GM04503 (cell line): Measurements from ENCODE around the gene CAMK1.

Experiments used
- DNase-seq: peaks from one replicate; pipeline ENCODE4 v3.0.0-alpha.2; 2012; ENCODE audit warnings: low read depth

Gene CAMK1

DNA sequence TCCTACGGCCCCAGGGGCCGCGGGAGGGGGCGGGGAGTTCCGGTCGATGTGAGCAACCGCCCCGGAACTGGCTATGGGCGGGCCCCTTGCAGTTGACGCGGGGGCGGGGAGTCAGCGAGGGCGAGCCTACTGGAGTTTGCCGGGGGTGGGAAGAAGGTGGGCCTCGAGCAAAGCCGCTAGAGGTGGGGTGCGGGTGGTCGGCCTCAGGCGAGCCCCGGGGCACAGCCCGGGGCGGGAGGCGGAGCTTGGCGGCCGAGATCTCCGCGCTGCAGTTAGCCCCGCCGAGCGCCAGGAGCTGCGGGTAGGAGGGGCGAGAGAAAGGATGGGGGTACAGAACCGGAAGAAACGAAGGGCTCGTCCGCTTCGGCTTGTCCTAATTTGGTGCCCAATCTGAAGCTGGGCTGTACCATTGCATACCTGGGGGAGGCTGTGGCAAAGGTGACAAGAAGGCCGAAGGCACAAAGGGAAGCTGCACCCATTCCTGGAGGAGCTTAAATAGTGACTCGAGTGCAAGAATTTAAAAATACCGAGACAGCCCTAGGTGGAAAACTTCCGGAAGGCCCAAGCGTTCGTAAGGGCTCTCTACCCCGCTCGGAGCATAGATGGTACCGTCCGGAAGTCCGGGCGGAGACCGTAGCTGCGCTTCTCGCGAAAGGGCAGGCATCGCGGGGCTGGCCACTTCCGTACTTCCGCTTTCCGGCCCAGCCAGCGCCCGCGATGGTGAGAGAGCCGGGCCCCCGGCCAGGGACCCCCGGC lies 22.8 kb upstream of the CAMK1 start, which contains the start of the genes ARPC4 and TADA3:
Gene ARPC4, plus strand, starts transcription at position 678 of the 756 bp plus-strand sequence. Its CDS starts 40 bp downstream, at position 718.
Gene TADA3, minus strand, starts transcription at position 69 of the 756 bp plus-strand sequence. CDS start 1,007 bp downstream, outside the sequence.
- DNase-seq = peak; percentile 84

DNA sequence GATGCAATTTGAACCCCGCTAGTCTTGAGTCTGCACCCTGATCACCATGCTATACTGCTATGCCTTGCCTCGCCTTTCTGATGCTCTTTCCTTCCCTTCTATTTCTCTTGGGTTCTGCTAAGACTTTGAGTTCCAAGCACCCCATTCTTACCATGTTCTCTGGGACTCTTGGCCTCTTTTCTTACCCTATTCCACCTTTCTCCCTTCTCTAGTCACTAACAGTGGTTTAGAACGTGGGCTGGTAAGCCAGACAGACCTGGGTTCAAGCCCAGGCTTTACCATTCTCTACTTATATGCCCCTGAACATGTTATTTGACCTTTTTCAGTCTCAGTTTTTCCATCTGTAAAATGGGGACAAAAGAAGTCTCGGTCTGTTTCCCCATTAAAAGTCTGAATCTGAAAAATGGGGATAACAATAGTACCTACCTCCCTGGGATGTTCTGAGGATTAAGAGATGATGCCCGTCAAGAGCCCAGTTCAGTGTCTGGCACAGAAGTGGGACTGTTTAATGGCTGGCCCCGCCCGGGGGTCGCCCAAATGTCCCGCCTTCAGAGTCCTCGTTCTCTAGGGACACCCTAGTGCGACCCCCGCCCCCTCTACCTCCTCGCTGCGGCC lies 22.1 kb upstream of the CAMK1 start:
- no peak for DNase-seq

DNA sequence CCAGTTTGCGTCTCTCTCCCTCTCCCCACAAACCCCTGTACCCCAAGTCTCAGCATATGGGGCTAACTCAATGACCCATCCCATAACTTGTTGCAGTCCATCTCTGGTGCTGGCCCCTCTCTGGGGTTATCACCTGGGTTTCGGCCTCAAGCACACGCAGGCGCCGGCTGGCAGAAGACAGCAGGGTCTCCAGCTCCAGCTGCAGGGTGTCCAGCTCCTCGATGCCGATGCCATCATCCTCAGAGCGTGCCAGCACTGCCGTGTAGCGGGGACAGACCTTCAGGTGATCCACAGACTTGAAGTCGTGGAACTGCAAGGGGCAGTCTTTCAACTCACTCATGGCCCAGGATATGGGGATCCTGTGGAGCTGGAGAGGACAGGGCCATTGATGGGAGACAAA lies 21.4 kb upstream of the CAMK1 start:
- no peak for DNase-seq

DNA sequence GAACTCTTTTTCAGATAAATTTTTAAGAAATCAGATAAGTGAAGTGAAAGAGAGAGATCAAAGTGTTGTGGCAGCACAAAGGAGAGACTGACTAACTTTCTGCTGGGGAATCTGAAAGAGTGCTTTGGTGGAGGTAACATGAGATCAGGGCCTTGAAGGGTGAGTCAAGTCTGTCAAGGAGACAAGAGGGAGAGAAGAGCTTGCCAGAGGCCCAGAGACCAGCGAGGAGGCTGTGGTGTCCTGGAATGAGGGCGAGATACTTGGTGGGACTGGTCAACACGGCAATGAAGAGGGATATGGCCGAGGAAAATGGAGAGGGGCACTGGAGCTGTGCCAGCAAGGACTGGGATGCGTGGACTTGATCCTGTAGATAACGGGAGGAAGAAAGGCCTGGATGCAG lies 18.0 kb upstream of the CAMK1 start:
- DNase-seq = no peak

DNA sequence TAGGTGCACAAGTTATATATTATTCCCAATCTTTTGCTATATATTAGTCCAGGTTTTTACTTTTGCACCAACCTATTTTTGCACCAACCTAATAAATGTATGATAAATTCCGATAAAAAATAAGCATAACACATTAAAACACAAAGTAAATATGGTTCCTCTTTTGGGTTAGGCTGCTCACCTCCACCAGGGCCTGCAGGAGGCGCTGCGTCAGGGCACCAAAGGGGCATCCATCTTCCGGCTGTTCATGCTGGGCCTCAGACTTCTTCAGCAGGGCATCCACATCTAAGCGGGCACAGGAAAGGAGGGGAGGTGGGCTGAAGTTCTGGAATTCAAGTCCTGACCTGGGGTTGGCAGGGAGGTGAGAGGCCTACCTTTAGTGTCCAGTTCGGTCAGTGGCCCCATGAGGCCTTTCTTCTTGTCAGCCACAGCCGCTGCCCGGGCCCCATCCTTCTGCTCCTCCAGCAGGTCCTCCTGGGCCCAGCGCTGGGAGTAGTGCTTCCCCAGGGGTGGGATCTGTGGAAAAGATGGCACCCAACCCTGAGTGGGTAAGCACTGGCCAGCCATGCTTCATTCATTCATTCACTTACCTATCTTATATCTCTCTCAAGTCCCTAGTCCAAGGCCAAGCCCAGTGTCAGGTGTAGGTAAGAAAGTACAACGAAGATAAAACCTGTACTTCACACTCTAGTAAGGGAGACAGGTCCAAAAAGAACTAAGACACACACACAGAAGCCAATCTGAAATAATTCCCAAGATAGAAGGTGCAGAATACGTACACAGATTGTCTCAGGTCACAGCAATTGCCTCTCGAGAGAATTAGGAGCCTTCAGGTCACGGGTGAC lies 17.3 kb upstream of the CAMK1 start:
- no peak for DNase-seq

DNA sequence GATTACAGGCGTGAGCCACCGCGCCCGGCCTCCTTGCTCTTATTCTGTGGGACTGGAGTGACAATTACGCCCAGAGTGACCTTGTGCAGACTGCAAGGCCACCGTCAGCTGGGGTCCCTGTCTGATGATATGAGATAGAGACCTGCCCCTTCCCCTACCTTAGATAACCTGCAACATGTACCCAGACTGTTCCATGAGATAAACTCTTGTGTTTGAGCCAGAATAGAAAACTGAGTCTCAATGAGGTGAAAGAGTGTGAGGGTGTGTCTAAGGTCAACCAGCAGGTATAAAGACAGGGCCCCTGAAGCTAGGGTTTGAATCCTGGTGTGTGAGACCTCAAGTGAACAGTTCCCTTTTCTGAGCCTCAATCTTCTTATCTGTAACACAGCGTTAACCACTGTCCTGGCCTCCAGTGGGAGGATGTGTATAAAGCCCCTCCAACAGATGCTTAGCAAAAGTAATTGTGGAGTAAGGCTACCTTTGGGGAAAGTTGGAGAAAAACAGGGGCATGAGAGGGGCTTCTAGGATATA lies 16.5 kb upstream of the CAMK1 start:
- no peak for DNase-seq

DNA sequence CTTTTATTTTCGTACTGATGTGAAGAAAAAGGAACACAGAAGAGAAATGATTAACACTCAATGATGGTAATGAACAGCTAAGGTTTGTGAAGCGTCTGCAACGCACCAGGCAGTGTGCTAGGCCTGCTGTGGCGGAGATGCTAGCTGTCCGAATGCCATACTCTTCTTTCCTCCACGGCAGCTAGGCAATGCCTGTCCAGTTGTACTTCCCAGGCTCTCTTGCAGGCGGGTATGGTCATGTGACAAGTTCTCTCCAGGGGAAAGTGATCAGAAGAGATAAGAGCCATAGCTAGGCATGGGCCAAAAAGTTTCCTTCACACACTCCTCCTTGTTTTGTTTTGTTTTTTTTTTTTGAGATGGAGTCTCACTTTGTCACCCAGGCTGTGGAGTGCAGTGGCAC lies 15.9 kb upstream of the CAMK1 start:
- no peak for DNase-seq

DNA sequence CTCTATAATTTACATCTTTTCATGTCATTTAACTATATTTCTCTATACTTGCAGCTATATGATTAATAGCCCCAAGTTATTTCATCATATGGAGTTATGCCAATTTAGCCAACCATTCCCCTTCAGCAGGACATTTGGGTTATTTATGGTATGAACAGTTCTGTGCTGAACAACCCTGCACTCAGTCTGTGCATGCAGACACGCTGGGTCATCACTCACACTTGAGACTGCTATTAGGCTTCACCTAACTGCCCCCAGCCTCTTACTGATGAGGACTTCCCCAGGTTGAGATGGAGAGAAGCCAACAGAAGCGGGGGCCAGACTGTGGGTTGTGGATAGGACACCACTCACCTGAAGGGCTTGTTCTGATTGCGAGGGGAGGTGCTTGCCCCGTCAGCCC lies 15.2 kb upstream of the CAMK1 start:
- no peak for DNase-seq

DNA sequence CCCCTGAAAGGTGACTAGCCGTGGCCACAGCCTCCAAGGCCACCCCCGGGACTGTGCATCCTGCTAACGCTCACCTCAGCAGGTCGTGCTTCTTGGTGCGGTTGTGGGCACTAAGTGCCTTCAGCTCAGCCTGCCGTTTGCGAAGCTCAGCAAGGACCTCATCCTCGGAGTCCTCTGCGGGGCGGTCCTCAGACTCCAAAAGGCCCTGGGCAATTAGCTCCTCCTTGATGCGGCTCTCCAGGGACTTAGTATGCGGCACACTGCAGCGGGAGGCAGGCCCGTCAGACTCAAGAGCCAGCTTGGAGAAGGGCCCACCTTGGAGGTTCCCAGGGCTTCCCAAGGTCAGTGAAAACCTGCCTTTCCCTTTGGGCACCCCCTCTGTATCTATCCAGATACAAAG lies 14.2 kb upstream of the CAMK1 start:
- no peak for DNase-seq

DNA sequence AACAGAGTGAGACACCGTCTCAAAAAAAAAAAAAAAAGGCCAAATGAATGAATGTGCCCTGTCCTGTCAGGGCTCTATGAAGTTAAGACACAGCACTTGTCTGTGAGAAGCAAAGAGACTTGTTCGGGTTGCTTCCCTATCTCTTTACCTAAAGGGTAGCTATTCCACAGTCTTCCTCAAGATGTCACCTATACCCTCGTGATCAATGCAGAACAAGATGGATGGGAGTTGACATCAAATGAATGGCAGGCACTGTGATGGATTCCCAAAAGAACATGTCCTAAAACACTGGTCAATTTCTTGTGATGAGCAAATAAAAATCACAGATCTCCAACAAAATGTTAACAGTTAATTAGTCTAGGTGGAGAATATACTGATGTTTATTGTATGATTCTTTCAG lies 13.0 kb upstream of the CAMK1 start:
- DNase-seq = no peak

DNA sequence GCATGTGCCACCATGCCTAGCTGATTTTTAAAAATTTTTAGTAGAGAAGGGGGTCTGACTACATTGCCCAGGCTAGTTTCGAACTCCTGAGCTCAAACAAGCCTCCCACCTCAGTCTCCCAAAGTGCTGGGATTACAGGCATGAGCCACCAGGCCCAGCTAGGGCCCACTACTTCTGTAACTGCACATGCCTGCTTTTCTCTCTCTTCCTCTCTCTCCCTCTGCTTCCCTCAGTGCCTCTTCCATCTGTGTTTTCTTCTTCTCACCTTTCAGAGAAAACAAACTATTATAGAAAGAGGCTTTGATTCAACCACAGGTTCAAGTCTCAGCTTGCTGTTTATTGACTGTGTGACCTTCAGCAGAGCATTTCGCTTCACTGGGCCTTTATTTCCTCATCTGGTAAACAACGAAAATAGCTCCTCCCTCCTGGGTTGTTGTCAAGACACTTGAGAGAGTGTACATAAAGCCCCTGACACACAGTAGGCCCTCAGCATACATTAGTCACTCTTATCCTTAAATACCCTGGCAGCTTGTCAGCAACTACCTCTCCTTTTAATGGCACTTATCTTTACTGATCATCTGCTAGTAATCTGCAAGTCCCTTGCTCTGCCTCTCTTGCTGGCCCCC lies 12.3 kb upstream of the CAMK1 start:
- no peak for DNase-seq

DNA sequence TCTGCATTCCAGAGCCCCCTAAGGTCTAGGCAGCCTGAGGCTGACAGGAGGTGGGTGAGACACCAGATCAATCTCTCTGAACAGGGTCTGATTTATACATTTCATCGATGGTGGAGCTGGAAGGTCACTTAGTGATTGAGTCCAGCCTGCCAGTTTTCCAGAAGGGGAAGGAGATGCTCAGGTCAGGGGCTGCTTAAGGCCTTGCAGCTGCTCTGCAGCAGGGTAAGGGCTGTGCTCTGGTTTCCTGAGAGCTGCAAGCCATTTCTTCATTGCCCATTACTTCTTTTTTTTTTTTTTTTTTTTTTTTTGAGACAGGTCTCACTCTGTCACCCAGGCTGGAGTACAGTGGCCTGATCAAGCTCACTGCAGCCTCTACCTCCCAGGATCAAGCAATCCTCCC lies 11.8 kb upstream of the CAMK1 start:
- no peak for DNase-seq

DNA sequence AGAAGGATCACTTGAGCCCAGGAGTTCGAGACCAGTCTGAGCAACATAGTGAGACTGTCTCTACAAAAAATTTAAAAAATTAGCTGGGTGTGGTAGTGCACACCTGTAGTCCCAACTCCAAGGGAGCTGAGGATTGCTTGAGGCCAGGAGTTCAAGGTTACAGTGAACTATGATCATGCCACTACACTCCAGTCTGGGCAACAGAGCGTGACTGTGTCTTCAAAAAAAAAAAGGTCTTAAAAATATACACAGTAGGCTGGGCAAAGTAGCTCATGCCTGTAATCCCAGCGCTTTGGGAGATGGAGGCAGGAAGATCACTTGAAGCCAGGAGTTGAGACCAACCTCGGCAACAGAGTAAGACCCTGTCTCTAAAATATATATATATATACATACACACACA lies 11.2 kb upstream of the CAMK1 start:
- no peak for DNase-seq

DNA sequence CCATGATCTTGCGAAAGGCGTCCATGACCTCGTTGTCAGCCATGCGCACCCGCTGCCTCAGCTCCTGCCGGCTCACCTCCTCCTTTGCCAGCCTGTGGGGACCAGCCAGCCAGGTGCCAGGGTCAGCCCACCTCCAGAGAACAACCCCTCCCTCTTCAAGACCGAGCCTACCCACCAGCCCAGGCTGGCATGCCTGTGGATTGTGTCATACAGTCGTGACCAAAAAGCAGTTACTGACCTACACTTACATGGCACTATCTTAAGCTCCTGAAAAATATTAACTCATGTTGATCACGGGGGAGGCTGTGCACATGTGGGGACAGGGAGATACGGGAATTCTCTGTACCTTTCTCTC lies 10.7 kb upstream of the CAMK1 start:
- no peak for DNase-seq

DNA sequence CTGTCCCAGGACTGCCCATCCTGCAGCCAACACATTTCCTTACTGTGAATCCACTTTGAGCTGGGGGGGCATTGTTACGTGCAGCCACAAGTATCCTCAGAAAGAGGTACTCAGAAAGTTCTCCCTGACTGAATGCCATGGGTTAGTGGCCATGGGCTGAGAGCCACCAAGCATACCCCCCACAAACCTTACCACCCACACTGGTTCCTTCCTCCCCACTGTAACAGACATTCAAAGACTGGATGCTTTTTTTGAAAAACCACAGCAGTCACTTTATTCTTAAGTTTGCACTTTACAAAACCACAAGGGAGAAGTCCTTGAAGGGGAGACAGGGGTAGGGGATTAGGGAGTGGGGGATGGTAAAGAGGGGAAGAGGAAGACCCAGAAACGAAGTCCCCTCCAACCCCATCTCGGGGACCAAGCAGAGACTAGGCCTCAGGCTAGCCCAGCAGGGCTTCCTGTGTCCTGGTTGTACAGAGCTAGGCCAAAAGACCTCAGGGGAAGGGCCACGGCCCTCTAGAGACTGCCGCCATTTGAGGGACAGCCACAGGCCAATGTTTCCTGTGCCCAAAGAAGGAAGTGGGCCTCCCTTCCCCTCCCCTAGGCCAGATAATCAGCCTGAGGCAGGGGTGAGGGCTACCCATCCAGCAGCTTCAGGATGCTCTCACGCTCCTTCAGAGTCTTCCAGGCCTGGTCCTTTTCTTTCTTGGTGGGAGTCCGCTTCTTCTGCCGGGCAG lies 10.1 kb upstream of the CAMK1 start:
- DNase-seq = no peak

DNA sequence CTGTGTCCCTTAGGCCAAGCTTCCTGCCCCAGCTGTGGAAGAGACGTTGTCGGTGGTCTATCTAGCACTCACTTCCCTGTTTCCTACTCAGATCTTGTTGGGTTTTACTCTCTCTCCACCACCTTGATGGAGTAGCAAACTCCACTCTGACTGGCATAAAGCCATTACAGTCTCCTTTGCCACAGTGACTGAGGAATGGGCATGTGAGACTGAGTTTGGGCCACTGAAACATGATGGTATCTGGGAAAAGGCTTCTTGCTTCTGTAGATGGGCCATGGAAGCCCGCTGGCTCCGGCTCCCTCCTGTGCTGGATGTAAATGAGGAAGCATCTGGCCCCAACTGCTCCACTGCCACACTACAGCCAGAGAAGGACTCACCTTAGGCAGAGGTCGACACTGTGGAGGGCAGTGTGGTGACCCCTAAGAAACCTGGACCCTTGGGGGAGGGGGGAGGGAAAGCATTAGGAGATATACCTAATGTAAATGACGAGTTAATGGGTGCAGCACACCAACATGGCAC lies 9.4 kb upstream of the CAMK1 start:
- no peak for DNase-seq

DNA sequence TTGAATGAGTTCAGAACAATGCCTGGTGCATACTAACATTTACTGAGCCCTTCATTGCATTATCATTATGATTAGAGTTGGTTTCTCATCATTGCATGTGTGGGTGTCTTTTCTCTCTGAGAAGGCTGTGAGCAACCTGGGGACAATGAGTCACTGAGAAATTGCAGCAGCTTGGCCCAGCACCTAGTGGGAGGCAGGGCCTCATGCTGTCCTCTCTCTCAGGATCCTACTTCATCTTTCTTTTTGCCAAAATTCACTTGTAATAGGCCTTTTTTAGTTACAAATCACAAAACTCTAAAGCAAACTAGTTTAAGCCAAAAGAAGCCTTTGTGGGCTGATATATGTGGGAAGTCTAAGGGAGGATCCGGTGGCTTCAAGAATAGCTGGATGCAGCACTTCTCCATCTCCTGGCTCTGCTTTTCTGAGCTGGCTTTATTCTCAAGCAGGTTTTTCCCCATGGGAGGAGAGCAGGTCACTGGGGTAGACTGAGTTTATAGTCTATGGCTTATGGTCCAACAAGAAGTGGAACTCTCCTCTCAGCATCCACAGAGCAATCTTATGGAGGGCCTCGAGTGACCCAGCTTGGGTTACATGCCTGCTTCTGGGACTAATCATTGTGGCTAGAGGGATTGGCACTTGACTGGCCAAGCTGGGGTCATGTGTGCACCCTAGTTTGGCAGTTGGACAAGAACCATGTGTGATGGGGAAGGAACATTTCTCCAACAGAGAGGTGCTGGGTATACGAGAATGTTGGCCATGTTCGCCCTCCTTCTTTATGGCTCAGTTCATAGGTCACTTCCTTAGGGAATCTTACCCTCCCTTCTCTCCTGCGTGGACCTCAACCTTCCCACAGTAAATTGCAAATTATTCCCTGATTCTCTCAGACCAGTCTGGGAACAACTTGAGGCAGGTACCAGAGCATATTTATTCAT lies 8.7 kb upstream of the CAMK1 start:
- peak; percentile 35 for DNase-seq

DNA sequence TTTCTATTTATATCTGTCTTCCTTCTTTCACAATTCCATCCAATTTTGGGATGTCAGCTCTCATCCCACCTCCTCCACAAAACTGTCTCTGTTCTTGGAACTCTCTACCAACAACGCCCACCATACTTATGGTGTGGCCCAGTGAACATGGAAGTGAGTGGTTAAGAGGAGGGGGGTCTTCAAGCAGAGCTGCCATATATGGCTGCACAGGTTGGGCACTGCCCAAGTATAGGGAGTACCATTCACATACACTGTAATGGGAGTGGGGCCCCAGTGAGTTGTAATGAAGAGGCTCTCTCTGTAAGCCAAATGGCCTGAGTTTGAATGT lies 7.9 kb upstream of the CAMK1 start:
- DNase-seq = no peak

DNA sequence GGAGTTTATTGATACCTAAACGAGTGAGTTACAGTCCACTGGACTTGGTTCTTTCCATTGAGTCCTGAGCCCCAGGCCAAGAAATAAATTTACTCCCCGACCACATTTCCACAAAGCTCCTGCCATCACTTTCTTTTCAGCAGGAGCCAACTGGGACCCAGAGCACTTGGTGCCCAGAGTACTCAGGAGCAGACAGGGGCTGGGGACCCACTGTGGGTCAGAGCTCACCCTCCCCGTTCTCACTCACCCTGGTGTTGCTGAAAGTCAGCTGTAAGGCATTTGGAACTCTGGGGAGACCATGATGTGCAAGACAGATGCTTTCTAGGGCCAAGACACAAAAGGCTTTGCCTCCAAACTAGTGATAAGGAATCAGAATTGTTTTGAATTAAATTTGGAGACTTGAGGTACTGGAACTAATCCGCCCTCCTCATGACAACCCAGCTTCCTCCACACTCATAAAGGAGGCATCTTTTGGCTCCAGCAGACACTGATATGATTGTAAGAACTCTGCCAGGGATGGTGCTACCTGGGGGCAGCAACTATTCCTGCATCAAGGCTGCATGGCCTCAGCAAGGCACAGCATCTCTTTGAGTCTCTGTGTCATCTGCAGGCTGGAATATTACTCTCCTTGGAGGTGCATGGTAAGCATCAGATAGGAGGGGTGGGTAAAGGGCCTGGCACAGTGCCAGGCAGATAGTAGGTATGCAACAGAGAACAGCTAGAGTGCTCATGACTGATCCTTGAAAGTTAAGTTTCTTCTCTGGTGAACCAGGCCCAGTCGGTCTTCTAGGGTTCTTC lies 7.3 kb upstream of the CAMK1 start:
- DNase-seq = no peak
